GM19397 (cell line): ENCODE results near the gene PIMREG.
A peak's percentile ranks its signal among the peaks of the same experiment; 100 is the strongest.

Experiments
- ATAC-seq: cut with Tn5 transposase; IDR thresholded peaks from one replicate; pipeline ENCODE4 v1.9.1; 2021; ENCODE audit warnings: mild to moderate bottlenecking, moderate library complexity; ENCODE audit not compliant: unreplicated experiment

PIMREG gene, protein sequence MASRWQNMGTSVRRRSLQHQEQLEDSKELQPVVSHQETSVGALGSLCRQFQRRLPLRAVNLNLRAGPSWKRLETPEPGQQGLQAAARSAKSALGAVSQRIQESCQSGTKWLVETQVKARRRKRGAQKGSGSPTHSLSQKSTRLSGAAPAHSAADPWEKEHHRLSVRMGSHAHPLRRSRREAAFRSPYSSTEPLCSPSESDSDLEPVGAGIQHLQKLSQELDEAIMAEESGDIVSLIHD

GRCh38 chr17:6443692-6444570 is at the start of gene PIMREG:
Gene PIMREG, plus strand, starts transcription at chr17:6444455. Its CDS starts 656 bp downstream, at chr17:6445111.
- peak; percentile 90 for ATAC-seq

- ATAC-seq: no peak
These were observed 45.3 kb upstream of the PIMREG start for GRCh38 chr17:6398955-6399354.

DNA sequence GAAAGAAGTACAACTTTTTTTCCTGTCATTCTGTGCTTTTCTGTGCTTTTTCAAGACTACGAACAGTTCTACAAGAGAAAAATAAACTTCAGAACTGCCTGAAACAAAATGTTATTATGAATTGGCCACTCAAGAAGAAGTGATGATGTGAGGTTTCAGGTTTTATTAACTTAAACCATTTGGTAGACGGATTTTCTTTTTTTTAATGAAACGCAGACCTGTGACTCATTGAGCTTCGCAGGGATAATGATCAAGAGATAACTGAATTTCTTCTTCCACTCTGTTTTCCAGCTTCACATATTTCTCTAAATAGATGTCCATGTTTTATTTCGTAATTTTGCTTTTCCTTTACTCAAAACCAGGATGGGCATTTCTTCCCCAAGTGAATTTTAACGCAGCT is 42.0 kb upstream of the PIMREG start:
- no peak for ATAC-seq

- no peak for ATAC-seq
These were observed 36.0 kb upstream of the PIMREG start for GRCh38 chr17:6408276-6408675.

GRCh38 chr17:6408735-6409134 is 35.5 kb upstream of the PIMREG start:
- ATAC-seq: no peak

GRCh38 chr17:6413065-6413464 is 31.2 kb upstream of the PIMREG start:
- no peak for ATAC-seq

DNA sequence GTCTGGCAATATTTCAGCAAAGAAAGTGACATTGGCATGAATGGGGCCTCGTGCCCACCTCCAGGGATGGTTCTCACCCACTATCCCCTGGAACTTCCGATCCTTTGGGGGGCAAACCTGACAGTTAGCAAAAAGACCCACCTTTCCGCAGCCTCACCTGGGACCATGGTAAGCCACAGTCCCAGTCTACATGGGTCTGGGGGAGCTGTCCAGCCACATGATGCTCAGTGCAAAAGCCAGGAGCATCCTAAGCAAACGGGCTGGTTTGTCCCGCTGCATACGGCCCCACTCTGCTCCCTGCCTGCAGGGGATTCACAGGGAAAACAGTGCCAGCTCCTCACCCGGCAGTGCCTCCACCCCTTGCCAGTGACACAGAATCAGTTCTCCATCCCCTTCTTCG is 28.6 kb upstream of the PIMREG start:
- ATAC-seq: no peak

DNA sequence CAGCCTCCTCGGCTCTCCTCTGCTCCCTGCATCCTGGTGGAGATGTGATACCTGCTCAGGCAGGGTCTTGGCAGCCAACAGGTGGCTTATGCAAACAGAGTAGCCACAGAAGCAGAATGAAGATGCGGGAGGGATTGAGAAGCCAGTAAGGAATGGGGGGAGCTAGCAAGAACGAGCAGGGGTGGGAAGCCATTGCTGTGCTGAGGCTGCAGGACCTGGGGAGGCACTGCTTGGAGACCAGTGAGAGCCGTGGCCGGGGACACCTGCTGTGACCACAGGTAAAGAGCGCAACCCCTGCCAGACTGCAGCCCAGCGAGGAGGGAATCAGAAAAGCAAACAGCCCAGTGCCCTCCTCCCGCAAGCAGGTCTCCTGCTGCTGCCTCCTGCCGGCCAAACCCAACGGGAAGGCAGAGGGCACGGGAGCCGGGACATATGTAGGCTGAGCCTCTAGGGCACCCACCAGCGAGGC is 24.0 kb upstream of the PIMREG start:
- no peak for ATAC-seq

GRCh38 chr17:6421700-6422604 is 22.3 kb upstream of the PIMREG start:
- ATAC-seq: no peak

GRCh38 chr17:6422654-6423241 is 21.5 kb upstream of the PIMREG start:
- ATAC-seq: no peak

- no peak for ATAC-seq
These were observed 20.3 kb upstream of the PIMREG start for GRCh38 chr17:6423931-6424330.

GRCh38 chr17:6425407-6425806 is 18.8 kb upstream of the PIMREG start:
- no peak for ATAC-seq

DNA sequence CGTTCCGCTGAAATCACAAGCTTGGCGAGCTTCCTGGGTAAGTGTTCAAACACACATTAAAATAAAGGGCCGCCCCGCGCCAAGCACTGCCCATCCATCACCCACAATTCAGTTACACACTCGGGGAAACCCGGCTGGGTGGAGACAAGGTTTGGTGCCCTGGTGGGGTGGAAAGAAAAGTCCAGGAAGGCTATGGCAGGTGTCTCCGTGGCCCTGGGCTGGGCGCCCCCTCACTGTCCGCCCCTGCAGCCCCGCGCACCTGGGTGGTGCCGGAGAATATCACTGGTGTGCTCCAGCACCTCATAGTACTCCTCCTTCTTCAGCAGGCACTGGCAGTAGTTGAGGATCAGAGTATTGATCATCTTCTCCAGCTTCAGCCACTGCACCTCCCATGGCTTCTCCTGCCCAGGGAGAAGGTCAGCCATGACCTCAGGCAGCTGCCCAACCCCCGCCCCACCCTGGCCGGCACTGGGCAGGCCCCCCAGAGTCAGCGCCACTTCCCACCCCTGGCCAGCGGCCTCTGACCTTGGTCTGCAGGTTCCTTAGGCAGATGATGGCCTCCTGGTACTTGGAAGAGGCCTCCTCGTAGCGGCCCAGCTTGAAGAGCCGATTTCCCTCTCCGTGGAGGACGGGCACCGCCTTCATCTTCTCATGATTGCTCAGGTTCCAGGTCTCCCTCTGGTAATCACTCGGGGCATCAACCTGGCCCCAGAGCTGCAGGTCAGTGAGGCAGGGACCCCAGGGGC is 17.7 kb upstream of the PIMREG start:
- no peak for ATAC-seq

DNA sequence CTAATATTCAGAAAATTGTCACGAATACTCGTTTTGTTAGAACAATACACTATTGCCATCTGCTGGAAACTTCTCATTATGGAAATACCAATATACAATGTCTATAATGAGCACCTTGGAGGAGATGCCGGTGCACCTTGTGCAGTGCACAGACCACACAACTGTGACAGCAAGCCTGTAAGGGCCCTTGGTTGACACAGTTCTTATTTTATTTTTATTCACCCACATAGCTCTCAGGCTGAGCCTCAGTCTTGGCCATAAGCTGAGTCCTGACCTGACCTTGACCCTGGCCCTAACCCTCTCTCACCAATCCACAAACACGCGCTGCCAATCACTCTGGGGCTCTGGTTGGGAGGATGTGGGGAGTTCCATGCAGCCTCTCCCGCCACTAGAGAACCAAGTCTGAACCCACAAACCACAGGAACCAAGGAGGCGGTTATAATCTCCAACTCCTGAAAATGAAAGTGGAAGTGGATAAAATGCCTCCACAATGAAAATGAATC is 16.9 kb upstream of the PIMREG start:
- no peak for ATAC-seq

- no peak for ATAC-seq
These were observed 15.9 kb upstream of the PIMREG start for GRCh38 chr17:6428207-6428965.

- no peak for ATAC-seq
These were observed 15.0 kb upstream of the PIMREG start for GRCh38 chr17:6429266-6429665.

DNA sequence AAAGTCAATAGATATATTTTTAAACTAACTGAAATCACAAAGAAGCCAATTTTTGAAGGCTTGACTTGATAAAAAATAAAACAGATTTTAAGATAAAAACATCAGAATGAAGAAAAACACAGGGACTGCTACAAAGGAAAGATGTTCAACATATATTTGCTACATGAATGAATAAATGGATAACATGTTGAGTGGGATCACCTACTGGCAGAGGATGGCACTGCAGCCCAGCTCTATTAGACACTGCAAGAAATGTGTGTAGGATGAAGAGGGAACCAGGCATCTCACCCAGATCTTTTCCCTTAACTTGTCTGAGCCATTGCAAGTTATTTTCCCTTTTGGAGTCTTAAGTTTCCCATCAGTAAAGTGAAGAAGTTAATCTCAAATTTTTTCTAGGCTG is 13.5 kb upstream of the PIMREG start:
- no peak for ATAC-seq

GRCh38 chr17:6435051-6435450 is 9.2 kb upstream of the PIMREG start, which contains the start of gene AIPL1:
Gene AIPL1, minus strand, starts transcription at chr17:6435121. Its CDS starts 17 bp downstream, at chr17:6435104.
- ATAC-seq: no peak

GRCh38 chr17:6435968-6436367 is 8.3 kb upstream of the PIMREG start:
- no peak for ATAC-seq
